NOMO-1 (cell line): ENCODE results near the gene SNORC.
"Not testable (repeated sequence)": the region's sequence is repeated elsewhere in the genome, so short reads cannot be mapped to it uniquely, and the experiment has no call there.

Experiments used
- DNase-seq, 2 experiments: peaks; one replicate each; lab custom pipeline; 2025; ENCODE audit not compliant: unreplicated experiment in 2 of 2; lab: John Stamatoyannopoulos, UW

Gene SNORC

DNA sequence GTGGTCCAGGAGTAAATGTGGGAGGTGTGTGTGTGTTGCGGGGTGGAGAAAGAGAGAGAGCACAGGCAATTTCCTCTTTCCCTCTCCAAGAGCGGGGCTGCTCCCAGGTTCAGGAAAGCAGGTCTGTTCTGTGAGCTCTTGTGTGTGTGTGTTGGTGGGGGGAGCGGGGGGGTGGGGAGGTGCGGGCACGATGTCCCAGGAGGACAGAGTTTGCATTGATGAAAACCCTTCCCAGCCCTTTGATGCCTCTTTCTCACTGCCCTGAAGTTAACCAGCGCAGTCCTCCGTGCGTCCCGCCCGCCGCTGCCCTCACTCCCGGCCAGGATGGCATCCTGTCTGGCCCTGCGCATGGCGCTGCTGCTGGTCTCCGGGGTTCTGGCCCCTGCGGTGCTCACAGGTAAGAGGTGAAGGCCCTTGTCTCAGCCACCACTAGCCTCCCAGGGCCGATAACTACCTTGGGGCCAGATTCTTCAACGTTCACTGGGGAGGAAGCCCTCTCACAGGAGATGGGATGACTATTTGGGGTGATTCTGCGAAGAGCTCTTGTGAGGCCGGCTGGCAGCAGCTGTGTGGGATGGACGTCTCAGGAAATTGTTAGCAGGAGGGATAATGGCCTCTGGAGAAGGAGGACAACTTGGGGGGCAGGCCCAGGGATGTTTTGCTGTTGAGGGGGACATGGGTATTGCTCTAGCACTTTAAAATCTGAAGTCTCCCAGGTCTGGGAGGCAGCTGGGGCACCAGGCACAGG, at the start of gene SNORC:
TSS of gene SNORC (plus strand) at position 247 of the 748 bp plus-strand sequence. CDS start at position 325, 78 bp downstream.
- no peak for DNase-seq

GRCh38 chr2:232829988-232830387, 40.1 kb upstream of the SNORC start:
- no peak for DNase-seq

DNA sequence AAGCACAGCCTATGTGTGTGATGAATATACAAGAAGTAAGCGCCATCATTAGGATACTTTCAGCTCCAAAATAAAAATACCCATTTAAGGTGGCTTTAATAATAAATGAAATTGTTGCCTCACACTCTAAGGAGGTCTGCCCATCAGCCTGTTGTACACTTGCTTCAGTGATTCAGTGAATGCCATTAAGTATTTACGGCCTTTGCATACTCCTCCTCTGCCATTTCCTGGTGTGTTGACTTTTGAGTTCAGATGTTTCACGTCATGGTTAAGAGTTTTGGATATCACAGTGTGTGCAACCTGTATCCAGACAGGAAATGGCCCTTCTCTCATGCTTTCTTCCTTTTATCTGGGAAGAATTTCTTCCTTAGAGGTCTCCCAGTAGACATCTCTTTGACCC, 38.6 kb upstream of the SNORC start:
- DNase-seq: no peak

GRCh38 chr2:232833830-232834229, 36.2 kb upstream of the SNORC start:
- DNase-seq: no peak

GRCh38 chr2:232835687-232836208, 34.3 kb upstream of the SNORC start:
- DNase-seq: no peak

DNA sequence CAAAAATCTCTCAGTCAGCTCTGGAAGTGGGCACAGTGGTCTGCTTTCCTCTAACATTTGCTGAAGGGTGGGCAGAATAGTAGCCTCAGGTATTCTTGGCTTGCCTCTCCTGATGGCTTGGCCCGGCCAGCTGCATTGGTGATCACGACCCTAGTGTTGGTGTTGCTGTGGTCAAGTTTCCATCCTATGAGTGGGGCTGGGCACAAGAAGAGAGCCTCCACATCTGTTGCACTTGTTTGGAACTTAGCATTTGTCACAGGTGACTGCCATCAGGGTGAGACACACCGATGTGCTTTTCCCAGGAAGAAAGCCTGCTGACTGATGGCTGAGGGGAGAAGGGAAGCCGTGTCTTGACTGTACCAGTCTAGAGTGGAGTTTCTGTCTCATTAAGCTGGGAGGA, 33.1 kb upstream of the SNORC start:
- DNase-seq: no peak

- DNase-seq: peak; percentile 70 to 75
These were observed 31.6 kb upstream of the SNORC start for GRCh38 chr2:232838406-232838874.

DNA sequence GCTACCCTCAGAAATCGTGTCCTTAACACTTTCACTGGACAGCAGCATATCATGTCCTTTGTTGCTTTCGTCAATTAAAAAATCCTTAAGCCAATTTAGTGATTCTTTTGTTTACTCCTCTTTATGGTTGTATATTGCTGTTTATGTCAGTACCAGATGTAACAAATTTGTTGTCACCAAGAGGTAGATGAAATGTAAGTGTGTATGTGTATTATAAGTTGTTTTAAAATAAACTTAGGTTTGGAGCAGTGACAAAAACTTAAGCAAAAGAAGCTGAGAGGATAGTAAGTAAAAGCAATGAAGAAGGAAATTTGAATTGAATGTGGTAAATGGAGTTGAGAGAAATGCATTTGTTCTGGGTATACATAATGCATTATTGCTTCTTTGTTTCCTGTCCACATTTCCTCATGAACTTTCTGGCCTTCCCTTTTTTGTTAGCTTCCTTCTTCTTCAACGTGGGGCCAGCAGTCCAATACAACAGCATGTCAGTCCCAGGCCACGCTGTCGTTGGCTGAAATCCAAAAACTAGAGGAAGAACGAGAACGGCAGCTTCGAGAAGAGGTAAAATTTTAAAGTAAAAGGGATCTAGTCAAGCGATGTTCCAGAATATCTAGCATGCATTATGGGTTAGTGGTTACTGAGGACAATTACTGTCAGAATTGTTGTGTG, 30.5 kb upstream of the SNORC start:
- DNase-seq: peak; percentile 89 to 91

GRCh38 chr2:232842689-232843088, 27.4 kb upstream of the SNORC start:
- no peak for DNase-seq

DNA sequence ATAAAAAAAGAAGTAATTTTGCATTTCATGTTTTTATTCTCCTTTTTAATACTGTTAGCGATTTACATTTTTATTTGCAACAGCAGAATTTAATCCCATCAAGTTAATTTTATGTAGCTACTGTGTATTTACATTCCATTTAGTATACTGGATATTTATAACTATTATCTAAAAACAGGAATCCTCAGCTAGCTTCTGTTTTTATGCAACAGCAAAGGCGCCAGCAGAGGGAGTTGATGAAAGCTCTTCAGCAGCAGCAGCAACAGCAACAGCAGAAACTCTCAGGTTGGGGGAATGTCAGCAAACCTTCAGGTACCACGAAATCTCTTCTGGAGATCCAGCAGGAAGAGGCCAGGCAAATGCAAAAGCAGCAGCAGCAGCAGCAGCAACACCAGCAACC, 26.2 kb upstream of the SNORC start:
- DNase-seq: no peak

DNA sequence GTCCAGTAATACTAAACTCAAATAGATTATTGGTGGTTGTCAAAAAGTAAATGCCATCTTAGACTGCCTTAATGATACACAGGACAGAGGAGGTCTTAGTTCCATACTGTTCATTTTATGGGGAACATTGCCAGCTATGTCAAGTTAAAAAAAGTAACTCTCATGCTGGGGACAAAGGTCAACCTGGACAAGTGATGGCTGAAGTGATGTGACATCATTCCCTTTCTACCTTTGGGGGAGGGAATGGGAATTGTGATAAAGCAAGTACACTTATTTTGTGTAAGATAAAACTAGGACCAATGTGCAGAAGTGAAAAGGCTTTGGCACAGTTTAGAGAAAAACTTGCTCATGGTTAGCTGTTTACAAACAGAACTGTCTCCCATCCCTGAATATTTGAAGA, 24.0 kb upstream of the SNORC start:
- no peak for DNase-seq

GRCh38 chr2:232850039-232850438, 20.0 kb upstream of the SNORC start:
- DNase-seq: no peak

DNA sequence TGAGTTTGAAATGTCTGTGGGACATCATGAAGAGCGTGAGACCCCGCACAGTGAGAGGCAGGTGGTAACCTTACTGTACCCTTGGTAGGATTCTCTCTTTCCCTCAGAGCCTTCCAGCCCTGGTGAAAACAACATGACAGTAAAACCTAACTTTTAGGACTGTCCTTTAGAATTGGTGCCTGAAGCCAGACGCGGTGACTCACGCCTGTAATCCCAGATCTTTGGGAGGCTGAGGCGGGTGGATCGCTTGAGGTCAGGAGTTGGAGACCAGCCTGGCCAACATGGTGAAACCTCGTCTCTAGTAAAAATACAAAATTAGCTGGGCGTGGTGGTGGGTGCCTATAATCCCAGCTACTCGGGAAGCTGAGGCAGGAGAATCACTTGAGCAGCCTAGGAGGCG, 18.0 kb upstream of the SNORC start:
- not testable (repeated sequence) for DNase-seq

DNA sequence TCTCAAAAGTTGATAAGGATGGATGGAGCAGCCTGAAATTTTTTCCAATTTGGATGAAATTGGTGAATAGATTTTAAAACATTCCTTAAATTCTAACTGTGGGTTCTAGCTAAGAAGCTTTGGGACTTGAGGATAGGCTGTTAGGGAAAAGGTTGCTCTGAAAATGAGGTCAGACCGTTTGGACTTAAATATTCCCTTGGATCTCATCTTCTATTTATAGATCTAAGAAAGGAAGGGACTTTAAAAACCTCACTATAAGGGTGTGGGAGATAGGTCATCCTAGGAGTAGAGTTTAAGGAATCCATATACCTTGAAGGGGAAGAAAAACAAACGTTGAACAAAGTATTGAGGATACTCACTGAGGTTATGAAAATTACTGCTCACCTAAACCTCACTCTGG, 17.4 kb upstream of the SNORC start:
- no peak for DNase-seq

DNA sequence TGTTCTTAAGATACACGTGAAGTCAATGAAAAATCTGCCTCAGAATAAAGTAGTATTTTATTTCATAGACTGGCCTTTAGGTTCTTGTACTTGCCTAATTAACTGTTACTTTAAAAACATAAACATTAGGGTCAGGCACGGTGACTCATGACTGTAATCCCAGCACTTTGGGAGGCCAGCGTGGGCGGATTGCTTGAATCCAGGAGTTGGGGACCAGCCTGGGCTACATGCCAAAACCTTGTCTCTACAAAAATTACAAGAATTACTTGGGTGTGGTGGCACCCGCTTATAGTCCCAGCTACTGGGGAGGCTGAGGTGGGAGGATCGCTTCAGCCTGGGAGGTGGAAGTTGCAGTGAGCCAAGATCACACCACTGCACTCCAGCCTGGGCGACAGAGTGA, 16.0 kb upstream of the SNORC start:
- no peak for DNase-seq

DNA sequence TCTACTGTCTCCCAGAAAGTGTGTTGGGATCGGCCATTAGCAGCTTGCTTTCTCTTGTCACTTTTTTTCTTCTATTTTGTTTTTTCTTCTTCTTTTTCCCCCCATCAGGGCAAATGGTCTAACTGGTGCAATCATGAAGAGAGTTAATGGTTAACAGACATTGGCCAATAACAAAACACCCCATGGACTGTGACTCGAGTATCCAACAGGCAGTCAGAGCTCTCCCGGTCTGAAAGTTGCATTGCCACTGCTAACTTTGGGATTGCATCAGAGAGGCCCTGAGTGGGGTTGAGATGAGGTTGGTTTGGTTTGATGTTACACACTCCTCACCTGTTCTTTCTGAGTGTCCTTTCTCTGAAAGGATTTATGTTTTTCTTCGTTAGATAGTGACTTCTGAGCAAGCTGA, 12.9 kb upstream of the SNORC start:
- no peak for DNase-seq

DNA sequence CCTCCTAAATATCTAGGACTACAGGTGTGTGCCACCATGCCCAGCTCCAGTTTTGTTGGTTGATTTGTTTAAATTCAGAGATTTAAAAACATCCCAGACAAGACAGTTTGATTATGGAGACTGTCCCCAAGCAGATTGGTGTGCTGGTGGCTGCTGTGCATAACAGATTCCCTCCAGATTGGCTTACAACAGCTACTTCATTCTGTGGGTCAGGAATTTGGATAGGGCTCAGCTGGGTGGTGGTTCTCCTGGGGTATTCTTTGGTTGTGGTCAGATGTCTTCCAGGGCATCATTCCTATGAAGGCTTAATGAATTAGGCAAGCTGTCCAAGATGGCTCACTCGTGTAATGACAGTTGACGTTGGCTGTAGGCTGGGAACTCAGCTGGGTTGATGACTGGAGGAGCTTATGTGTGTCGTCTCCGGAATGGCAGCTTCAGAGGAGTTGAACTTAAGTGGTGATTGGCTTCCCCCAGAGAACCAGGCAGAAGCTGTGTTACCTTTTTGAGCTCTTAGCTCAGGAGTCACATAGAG, 10.6 kb upstream of the SNORC start:
- no peak for DNase-seq

DNA sequence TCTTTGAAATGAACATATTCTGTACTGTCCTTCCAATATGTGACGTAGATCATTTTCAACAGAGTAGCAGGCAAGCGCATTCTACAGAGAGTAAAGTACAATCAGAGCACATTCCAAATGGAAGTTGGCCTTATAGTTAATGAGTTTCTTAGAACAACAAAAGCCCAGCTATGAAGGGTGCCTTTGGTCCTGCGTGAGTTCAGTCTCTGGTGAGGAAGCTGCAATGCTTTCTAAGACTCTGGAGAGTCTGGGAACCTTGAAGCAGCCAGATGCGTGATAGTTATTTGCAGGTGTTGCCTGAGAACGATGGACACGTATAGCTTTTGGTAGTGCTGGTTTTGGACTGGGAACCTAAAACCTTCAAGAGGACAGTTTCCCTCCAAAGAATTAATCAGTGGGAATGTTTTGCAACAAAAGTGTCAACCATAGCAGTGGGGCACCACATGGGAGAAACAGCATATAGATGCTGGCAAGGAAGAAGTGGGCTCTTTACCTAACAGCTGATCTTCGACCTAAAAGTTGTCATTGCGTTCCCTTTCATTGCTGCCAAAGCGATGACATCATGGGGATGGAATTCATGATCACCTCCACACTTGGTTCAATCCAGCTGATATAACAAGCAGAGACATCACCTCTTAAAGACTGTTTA, 9.3 kb upstream of the SNORC start:
- DNase-seq: no peak

DNA sequence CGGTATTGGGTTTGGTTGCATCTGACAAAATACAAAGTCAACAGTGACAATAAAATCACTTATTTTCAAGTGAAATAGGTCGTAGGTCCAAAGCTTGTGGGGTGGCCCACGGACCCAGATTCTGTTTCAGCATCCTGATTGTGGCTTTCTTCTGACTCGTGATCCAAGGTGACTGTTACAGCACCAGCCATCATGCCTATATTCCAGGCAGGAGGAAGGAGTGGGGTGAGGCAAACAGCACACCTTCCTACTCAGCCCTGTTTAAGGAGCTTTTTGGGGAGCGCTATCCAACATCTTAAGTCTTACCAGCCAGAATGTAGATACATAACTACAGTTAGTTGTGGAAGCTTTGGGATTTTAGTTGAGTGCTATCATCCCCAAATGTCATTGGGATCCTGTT, 8.7 kb upstream of the SNORC start:
- DNase-seq: no peak

DNA sequence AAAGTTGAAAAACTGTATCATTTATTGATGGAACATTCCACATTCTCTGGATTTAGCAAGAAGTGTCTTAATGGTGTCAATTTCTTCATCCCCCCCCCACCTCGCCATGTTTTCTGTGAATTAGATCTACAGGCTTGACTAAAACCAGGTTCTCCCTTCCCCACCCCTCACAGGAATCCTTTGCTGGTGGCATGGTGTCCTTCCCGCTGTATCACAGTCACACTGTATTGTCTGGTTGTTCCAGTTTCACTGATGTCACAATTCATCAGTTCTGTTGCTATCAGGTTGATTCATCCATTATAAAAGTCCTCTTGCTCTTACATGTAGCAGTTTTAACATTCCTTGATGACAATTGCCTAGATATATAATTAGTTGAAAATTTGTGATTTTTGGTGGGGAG, 6.1 kb upstream of the SNORC start:
- DNase-seq: no peak

- DNase-seq: no peak
These were observed 4.9 kb upstream of the SNORC start for GRCh38 chr2:232865165-232865564.
